Measurements from ENCODE around the gene MAN1C1. TPM values are rescaled to one million over a fixed set of nuclear protein-coding genes. Genes with fewer than 3 reads are reported as not detected.

MAN1C1 gene
- total and polyA plus RNA-seq, 8 donors = 4.3 to 33.9 (median 6.1) TPM

DNA sequence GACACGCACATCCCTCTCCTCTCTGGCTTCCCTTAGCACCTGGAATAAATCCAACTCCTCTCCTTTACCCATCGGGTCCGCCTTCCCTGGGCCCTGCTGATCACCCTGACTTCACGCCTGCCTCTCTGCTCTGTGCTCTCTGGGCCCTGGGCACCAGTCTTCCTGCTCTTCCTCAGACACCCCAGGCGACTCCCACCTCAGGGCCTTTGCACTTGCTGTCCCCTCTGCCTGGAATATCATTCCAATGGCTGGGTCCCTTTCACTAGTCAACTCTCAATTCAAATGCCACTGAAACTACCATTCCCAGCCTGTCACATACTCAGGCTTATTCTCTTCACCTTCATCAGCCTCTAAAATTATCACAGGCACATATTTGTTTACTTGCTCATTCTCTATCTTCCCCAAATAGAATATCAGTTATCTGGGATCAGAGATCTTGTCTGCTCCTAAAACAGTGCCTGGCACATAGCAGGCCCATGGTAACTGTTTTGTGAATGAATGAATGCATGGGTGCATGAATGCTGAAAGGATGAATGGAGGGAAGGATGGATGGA is 156.2 kb downstream of the MAN1C1 start:
- WGBS, 5 donors = 69 to 91% (median 73%) methylated on average over 5 of the region's 5 CpGs
- Histone ChIP-seq H3K27me3 (no peaks in the 10 kb centered on the region), H3K4me3 (no peak overlapping the region), H3K4me1 (peaks cover 52 to 67% (median 61%) of the 10 kb centered on the region in 4 donors), H3K27ac (peak overlapping the region; percentile 80 to 89 (median 82)), H3K9me3 (no peaks in the 10 kb centered on the region), H3K36me3 (peaks cover 0 to 21% (median 7%) of the 10 kb centered on the region in 4 donors)
- TF ChIP-seq POLR2A (IDR thresholded peaks at IDR 0.05) (no peak), POLR2AphosphoS5 (IDR thresholded peaks at IDR 0.05) (no peak), EP300 (IDR thresholded peaks at IDR 0.05) (no peak)
- TF ChIP-seq, protein P1, sequence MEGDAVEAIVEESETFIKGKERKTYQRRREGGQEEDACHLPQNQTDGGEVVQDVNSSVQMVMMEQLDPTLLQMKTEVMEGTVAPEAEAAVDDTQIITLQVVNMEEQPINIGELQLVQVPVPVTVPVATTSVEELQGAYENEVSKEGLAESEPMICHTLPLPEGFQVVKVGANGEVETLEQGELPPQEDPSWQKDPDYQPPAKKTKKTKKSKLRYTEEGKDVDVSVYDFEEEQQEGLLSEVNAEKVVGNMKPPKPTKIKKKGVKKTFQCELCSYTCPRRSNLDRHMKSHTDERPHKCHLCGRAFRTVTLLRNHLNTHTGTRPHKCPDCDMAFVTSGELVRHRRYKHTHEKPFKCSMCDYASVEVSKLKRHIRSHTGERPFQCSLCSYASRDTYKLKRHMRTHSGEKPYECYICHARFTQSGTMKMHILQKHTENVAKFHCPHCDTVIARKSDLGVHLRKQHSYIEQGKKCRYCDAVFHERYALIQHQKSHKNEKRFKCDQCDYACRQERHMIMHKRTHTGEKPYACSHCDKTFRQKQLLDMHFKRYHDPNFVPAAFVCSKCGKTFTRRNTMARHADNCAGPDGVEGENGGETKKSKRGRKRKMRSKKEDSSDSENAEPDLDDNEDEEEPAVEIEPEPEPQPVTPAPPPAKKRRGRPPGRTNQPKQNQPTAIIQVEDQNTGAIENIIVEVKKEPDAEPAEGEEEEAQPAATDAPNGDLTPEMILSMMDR (IDR thresholded peaks at IDR 0.05) = no peak
- no peak for DNase-seq
- intact Hi-C loops (cut with DNase I; ENCODE audit: low total_unique reads) = no loop called here

DNA sequence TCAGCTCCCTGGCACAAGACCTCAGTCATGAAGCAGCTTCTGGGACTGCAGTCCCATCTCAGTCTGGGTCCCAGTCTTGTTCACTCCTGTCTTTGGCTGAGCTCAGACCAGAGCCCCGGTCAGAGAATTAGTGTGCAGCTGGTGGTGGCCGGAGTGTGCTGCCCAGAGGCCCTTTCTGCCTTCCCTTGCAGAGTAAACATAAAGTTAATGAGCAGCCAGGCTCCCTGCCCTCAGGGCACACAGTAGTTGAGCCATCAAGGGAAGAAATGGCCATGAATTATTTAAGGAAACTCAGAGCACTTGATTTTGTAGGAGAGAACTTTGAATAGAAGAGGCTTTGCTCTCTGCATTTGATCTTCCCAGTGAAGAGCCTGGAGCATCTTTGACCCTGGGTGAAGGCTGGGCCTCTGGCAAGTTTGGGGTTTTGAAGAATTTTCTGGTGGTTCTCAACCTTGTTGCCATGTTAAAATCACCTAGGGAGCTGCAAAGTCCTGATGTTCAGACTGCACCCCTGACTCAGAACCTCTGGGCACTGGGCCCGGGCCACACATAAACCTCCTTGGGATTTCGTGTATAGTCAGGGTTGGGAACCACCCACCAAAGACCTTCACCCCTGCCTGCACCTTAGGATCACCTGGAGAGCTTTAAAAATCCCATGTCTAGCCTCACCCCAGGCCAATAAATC is 157.0 kb downstream of the MAN1C1 start:
- H3K4me3 ChIP-seq = no peak overlapping the region
- intact Hi-C loops (cut with DNase I; ENCODE audit: low total_unique reads) = no loop called here
- peak; percentile 81 to 85 for DNase-seq
- no peak for TF ChIP-seq POLR2AphosphoS5 (IDR thresholded peaks at IDR 0.05)
- no peak for TF ChIP-seq POLR2A (IDR thresholded peaks at IDR 0.05)
- TF ChIP-seq, protein P1 (IDR thresholded peaks at IDR 0.05) = no peak
- no peak for TF ChIP-seq EP300 (IDR thresholded peaks at IDR 0.05)
- H3K27ac ChIP-seq = peak overlapping the region; percentile 80 to 89 (median 82)
- 32 to 55% (median 35%) methylated on average over 3 to 4 of the region's 4 CpGs for WGBS, 5 donors
- no peaks in the 10 kb centered on the region for H3K9me3 ChIP-seq
- H3K36me3 ChIP-seq = peaks cover 0 to 30% (median 11%) of the 10 kb centered on the region in 4 donors
- H3K27me3 ChIP-seq = no peaks in the 10 kb centered on the region
- H3K4me1 ChIP-seq = peaks cover 52 to 67% (median 61%) of the 10 kb centered on the region in 4 donors

DNA sequence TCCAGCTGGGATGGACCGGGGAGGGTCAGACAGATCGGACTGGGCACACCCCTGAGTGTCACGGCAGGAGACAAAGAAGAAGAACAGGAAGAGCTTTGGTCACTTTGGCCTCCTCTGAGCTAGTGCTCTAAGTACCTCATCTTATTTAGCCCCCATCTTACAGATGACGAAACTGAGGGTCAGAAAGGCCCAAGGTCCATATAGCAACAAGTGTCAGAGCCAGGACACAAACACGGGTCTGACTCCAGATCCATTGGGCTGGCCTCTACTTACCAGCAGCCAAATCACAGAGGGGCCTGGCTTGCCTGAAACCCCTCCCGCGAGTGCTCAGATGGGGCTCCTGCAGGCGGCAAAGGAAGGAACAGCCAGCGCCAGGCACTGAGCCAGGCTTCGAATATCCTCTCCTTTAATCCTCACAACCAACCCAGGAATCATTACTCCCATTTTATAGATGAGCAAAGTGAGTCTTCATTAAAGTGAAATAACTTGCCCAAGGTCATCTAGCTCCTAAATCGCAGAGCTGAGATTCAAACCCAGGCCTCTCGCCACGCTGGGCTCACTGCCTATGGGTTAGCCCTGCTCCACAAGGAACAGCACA is 157.7 kb downstream of the MAN1C1 start:
- H3K36me3 ChIP-seq = peaks cover 0 to 34% (median 15%) of the 10 kb centered on the region in 4 donors
- 45 to 65% (median 54%) methylated on average over 9 to 13 of the region's 13 CpGs for WGBS, 5 donors
- TF ChIP-seq POLR2A (IDR thresholded peaks at IDR 0.05) = no peak
- no peak for TF ChIP-seq EP300 (IDR thresholded peaks at IDR 0.05)
- no peak for TF ChIP-seq POLR2AphosphoS5 (IDR thresholded peaks at IDR 0.05)
- TF ChIP-seq, protein P1 (IDR thresholded peaks at IDR 0.05) = no peak
- H3K4me3 ChIP-seq = no peak overlapping the region
- peaks cover 52 to 70% (median 65%) of the 10 kb centered on the region in 4 donors for H3K4me1 ChIP-seq
- intact Hi-C loops (cut with DNase I; ENCODE audit: low total_unique reads) = no loop called here
- no peaks in the 10 kb centered on the region for H3K9me3 ChIP-seq
- no peaks in the 10 kb centered on the region for H3K27me3 ChIP-seq
- peak overlapping the region; percentile 80 to 89 (median 82) for H3K27ac ChIP-seq
- DNase-seq = no peak

DNA sequence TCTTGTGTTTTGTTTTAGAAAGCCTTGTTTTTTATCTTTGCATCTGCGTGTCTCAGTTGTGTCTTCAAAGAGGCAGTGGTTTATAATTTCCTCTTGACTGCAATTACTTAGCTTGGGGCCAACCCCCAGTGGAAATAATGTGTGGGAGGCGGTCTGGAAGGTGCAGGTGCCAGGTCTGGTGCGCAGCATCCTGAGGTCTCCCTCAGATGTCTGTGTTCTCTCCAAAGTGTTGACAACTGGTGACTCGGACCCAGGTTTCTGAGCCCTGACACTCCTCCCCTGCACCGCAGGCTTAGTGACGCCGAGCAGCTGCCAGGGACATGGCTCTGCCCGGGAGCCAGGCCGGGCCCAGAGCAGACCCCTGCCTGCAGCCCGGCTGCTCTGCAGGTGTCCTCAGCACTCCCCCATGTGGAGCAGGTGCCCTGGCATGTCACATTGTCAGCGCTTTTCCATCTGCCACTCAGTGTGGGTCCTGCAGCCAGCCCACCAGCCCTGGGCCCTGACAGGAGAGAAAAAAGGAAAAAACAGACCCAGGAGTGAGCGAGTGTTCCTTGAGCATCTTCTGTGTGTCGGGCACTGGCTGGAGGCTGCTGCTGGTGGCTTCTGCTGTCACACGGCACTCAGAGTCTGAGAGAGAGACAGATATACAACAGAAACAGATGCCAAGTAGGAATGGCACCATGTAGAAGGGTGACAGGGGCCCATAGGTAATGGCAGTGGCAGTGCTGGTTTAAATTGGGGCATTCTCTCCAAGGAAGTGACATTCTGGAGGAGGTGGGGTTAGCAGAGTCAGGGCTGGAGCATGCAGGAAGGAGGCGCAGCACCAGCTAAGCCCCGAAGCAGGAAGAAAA is 158.6 kb downstream of the MAN1C1 start:
- H3K4me3 ChIP-seq = no peak overlapping the region
- H3K27me3 ChIP-seq = no peaks in the 10 kb centered on the region
- peak in 1 of 2 donors; percentile 75 for DNase-seq
- H3K9me3 ChIP-seq = no peaks in the 10 kb centered on the region
- H3K36me3 ChIP-seq = peaks cover 0 to 34% (median 15%) of the 10 kb centered on the region in 4 donors
- H3K27ac ChIP-seq = peak overlapping the region; percentile 68 to 83 (median 82)
- peaks cover 59 to 74% (median 66%) of the 10 kb centered on the region in 4 donors for H3K4me1 ChIP-seq
- 42 to 48% (median 46%) methylated on average over 11 to 16 of the region's 16 CpGs for WGBS, 5 donors
- TF ChIP-seq, protein P1 (IDR thresholded peaks at IDR 0.05) = no peak
- TF ChIP-seq EP300 (IDR thresholded peaks at IDR 0.05) = no peak
- TF ChIP-seq POLR2AphosphoS5 (IDR thresholded peaks at IDR 0.05) = no peak
- TF ChIP-seq POLR2A (IDR thresholded peaks at IDR 0.05) = no peak
- intact Hi-C loops (cut with DNase I; ENCODE audit: low total_unique reads) = no loop called here
